HepG2 (cell line): Measurements from ENCODE around the gene EPS8. TPM values are rescaled to one million over a fixed set of nuclear protein-coding genes. Genes with fewer than 3 reads are reported as not detected.

Source experiments
- CCDC6 ChIP-seq: sonication (generic); formaldehyde crosslinking; IDR thresholded peaks from 2 replicates; pipeline ENCODE4 v1.8.1; 2022; ENCODE audit warnings: mild to moderate bottlenecking, missing genetic modification reagents, moderate library complexity
- CHD2 ChIP-seq: IDR thresholded peaks from 2 replicates; pipeline ENCODE4 v1.6.1; 2011; ENCODE audit warnings: low read depth, low read length, improper control_type of control experiment
- HMG20B ChIP-seq: conservative IDR thresholded peaks from 2 replicates; pipeline ENCODE4 v1.6.1; 2016; ENCODE audit warnings: missing genetic modification reagents, missing compliant biosample characterization
- HNF4A ChIP-seq: sonication (generic); formaldehyde crosslinking; IDR thresholded peaks from 2 replicates; pipeline ENCODE4 v1.4.0; 2020; ENCODE audit warnings: missing genetic modification reagents
- MYNN ChIP-seq: sonication (generic); formaldehyde crosslinking; IDR thresholded peaks from 2 replicates; pipeline ENCODE4 v1.4.0; 2020; ENCODE audit warnings: mild to moderate bottlenecking, low read depth, missing genetic modification reagents
- NKX3-1 ChIP-seq: sonication (generic); formaldehyde crosslinking; IDR thresholded peaks from 2 replicates; pipeline ENCODE4 v1.5.0; 2020; ENCODE audit warnings: missing genetic modification reagents
- PITX1 ChIP-seq: sonication (generic); formaldehyde crosslinking; IDR thresholded peaks from 2 replicates; pipeline ENCODE4 v1.5.1; 2020; ENCODE audit warnings: mild to moderate bottlenecking, missing genetic modification reagents
- TCF7 ChIP-seq: sonication (generic); IDR thresholded peaks from 2 replicates; pipeline ENCODE4 v1.6.1; 2016; ENCODE audit warnings: antibody characterized with exemption, low read depth
- ZNF343 ChIP-seq: sonication (generic); formaldehyde crosslinking; IDR thresholded peaks from 2 replicates; pipeline ENCODE4 v1.4.0; 2020; ENCODE audit warnings: mild to moderate bottlenecking, missing genetic modification reagents
- ZNF652 ChIP-seq: IDR thresholded peaks from 2 replicates; pipeline ENCODE4 v1.6.1; 2016; ENCODE audit warnings: low read depth, borderline replicate concordance
- polyA plus RNA-seq, 8 experiments: library from polyadenylated mRNA; depleted of rRNA in 3 of 8; stranded (reverse) in 7 of 8; unstranded in 1 of 8; fragments of >200 nt; fragmentation: Illumina TruSeq in 4 of 8; extraction: Trizol in 4 of 8; gene quantifications; 2 replicates each; pipeline versions ENCODE4 v1.2.1 to v1.2.3, GENCODE V29; 2011 to 2016; ENCODE audit warnings: low read depth in 4 of 8, missing spikeins in 1 of 8, mixed read lengths in 1 of 8; ENCODE audit not compliant: insufficient read depth in 1 of 8
- total RNA-seq, 5 experiments: library from RNA; depleted of rRNA; stranded (reverse); fragments of >200 nt; fragmentation: Illumina TruSeq; extraction: Trizol; gene quantifications; 2 replicates each; pipeline ENCODE4 v1.2.3, GENCODE V29; 2016; ENCODE audit warnings: low read depth in 1 of 5
- TF ChIP-seq, protein P1 (sequence below): sonication (generic); formaldehyde crosslinking; IDR thresholded peaks from 2 replicates; pipeline ENCODE4 v1.4.0; 2020; ENCODE audit warnings: missing genetic modification reagents
- TF ChIP-seq, protein P2 (sequence below): IDR thresholded peaks from 2 replicates; pipeline ENCODE4 v1.6.1; 2016
- TF ChIP-seq, protein P3 (sequence below): sonication (generic); formaldehyde crosslinking; IDR thresholded peaks from 2 replicates; pipeline ENCODE4 v1.5.1; 2020; ENCODE audit warnings: missing genetic modification reagents, mild to moderate bottlenecking, borderline replicate concordance
- TF ChIP-seq, protein P4 (sequence below): sonication (generic); formaldehyde crosslinking; IDR thresholded peaks from 2 replicates; pipeline ENCODE4 v1.5.0; 2020; ENCODE audit warnings: missing genetic modification reagents
- TF ChIP-seq, protein P5 (sequence below), 2 experiments: sonication (generic) in 1 of 2; formaldehyde crosslinking in 1 of 2; IDR thresholded peaks; 2 replicates each; pipeline versions ENCODE4 v1.4.0 to v1.6.1; 2016 to 2020; ENCODE audit warnings: borderline replicate concordance in 1 of 2, low read depth in 1 of 2, mild to moderate bottlenecking in 1 of 2, missing genetic modification reagents in 1 of 2
- TF ChIP-seq, protein P6 (sequence below): IDR thresholded peaks from 2 replicates; pipeline ENCODE4 v1.6.1; 2016; ENCODE audit warnings: mild to moderate bottlenecking
- TF ChIP-seq, protein P7 (sequence below): IDR thresholded peaks from 2 replicates; pipeline ENCODE4 v1.6.1; 2012; ENCODE audit warnings: inconsistent platforms

EPS8 gene
- total and polyA plus RNA-seq, 2 of the 13 experiments (the other 11 are each of a cell fraction or from before 2014, with no cell fraction given) = 37.1 to 43.4 TPM

DNA sequence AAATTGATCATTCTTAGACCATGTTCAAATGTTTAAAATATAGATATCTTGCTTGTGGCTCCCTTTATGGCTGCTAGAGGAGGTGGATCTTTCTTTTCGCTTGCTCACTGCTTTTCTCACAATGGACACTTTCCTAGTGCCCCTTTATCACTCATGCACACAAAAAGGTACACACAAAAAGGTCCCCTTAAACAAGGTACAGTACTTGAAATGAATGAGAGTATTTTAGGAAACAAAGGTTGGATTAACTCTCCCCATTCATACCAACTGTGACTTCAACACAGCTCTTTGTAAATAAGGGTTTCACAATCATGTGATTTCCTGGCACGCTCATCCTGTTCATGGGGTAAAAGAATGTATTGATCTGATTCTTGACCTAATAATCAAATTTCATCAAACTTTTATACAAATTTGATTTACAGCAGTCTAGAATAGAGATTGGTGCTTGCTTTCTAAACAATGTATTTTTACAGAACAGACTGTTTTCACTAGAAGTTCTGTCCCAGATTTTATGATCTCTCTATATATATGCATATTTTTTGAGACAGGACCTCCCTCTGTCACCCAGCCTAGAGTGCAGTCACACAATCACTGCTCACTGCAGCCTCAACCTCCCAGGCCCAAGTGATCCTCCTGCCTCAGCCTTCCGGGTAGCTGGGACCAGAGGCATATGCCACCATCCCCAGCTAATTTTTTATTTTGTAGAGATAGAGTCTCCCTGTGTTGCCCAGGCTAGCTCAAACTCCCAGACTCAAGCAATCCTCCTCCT, 34.4 kb upstream of the EPS8 start (continued):
- TF ChIP-seq TCF7 (peak; percentile 83), ZNF652 (peak; percentile 64; the same call in 1 of the 2 replicates), HNF4A (CRISPR knock-in tag) (peak; percentile 65), CHD2 (no peak), ZNF343 (no peak), NKX3-1 (CRISPR knock-in tag) (peak; percentile 56; the same call in 1 of the 2 replicates), MYNN (CRISPR knock-in tag) (no peak), HMG20B (CRISPR knock-in tag) (peak; percentile 67), PITX1 (CRISPR knock-in tag) (peak; percentile 92), CCDC6 (peak; percentile 52; the same call in 1 of the 2 replicates)
- TF ChIP-seq, protein P1, sequence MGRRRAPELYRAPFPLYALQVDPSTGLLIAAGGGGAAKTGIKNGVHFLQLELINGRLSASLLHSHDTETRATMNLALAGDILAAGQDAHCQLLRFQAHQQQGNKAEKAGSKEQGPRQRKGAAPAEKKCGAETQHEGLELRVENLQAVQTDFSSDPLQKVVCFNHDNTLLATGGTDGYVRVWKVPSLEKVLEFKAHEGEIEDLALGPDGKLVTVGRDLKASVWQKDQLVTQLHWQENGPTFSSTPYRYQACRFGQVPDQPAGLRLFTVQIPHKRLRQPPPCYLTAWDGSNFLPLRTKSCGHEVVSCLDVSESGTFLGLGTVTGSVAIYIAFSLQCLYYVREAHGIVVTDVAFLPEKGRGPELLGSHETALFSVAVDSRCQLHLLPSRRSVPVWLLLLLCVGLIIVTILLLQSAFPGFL (CRISPR knock-in tag) = no peak
- TF ChIP-seq, protein P2, sequence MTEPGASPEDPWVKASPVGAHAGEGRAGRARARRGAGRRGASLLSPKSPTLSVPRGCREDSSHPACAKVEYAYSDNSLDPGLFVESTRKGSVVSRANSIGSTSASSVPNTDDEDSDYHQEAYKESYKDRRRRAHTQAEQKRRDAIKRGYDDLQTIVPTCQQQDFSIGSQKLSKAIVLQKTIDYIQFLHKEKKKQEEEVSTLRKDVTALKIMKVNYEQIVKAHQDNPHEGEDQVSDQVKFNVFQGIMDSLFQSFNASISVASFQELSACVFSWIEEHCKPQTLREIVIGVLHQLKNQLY (CRISPR knock-in tag) = peak; percentile 82
- TF ChIP-seq, protein P3, sequence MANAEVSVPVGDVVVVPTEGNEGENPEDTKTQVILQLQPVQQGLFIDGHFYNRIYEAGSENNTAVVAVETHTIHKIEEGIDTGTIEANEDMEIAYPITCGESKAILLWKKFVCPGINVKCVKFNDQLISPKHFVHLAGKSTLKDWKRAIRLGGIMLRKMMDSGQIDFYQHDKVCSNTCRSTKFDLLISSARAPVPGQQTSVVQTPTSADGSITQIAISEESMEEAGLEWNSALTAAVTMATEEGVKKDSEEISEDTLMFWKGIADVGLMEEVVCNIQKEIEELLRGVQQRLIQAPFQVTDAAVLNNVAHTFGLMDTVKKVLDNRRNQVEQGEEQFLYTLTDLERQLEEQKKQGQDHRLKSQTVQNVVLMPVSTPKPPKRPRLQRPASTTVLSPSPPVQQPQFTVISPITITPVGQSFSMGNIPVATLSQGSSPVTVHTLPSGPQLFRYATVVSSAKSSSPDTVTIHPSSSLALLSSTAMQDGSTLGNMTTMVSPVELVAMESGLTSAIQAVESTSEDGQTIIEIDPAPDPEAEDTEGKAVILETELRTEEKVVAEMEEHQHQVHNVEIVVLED (CRISPR knock-in tag) = no peak
- TF ChIP-seq, protein P4, sequence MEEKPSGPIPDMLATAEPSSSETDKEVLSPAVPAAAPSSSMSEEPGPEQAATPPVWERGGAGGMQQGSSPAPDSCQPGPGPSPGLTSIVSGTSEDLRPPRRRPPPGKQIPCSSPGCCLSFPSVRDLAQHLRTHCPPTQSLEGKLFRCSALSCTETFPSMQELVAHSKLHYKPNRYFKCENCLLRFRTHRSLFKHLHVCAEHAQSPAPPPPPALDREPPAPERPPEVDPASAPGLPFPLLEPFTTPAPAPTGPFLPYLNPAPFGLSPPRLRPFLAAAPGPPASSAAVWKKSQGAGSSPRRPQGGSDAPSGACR (CRISPR knock-in tag) = peak; percentile 42; the same call in 1 of the 2 replicates
- TF ChIP-seq, protein P5, sequence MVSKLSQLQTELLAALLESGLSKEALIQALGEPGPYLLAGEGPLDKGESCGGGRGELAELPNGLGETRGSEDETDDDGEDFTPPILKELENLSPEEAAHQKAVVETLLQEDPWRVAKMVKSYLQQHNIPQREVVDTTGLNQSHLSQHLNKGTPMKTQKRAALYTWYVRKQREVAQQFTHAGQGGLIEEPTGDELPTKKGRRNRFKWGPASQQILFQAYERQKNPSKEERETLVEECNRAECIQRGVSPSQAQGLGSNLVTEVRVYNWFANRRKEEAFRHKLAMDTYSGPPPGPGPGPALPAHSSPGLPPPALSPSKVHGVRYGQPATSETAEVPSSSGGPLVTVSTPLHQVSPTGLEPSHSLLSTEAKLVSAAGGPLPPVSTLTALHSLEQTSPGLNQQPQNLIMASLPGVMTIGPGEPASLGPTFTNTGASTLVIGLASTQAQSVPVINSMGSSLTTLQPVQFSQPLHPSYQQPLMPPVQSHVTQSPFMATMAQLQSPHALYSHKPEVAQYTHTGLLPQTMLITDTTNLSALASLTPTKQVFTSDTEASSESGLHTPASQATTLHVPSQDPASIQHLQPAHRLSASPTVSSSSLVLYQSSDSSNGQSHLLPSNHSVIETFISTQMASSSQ (IDR thresholded peaks at IDR 0.05; ENCODE audit: low read depth) = peak; percentile 31; the same call in 1 of the 2 replicates
- TF ChIP-seq, protein P5 (CRISPR knock-in tag; IDR thresholded peaks at IDR 0.05; ENCODE audit: borderline replicate concordance) = peak; percentile 28; the same call in 1 of the 2 replicates
- TF ChIP-seq, protein P6, sequence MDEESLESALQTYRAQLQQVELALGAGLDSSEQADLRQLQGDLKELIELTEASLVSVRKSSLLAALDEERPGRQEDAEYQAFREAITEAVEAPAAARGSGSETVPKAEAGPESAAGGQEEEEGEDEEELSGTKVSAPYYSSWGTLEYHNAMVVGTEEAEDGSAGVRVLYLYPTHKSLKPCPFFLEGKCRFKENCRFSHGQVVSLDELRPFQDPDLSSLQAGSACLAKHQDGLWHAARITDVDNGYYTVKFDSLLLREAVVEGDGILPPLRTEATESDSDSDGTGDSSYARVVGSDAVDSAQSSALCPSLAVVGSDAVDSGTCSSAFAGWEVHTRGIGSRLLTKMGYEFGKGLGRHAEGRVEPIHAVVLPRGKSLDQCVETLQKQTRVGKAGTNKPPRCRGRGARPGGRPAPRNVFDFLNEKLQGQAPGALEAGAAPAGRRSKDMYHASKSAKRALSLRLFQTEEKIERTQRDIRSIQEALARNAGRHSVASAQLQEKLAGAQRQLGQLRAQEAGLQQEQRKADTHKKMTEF (CRISPR knock-in tag) = peak; percentile 86
- TF ChIP-seq, protein P7, sequence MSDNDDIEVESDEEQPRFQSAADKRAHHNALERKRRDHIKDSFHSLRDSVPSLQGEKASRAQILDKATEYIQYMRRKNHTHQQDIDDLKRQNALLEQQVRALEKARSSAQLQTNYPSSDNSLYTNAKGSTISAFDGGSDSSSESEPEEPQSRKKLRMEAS = peak; percentile 63
